Transverse colon (tissue), 4 donors: ENCODE results near the gene PHOX2A. TPM values are rescaled to one million over a fixed set of nuclear protein-coding genes. Genes with fewer than 3 reads are reported as not detected.

Experiments
- DNase-seq: peaks from one replicate; pipeline ENCODE4 v3.0.0-alpha.2; 2019
- H3K27ac ChIP-seq, 4 donors: fragments of 200-600 bp; sonication (generic); 2 replicates each; pipeline ENCODE4 v1.5.1; 2016 to 2018; ENCODE audit warnings: inconsistent platforms in 4 of 4
- H3K27me3 ChIP-seq: fragments of 200-600 bp; sonication (generic); 2 replicates; pipeline ENCODE4 v1.5.1; 2017; ENCODE audit warnings: inconsistent platforms
- H3K36me3 ChIP-seq, 4 donors: fragments of 200-600 bp; sonication (generic); 2 replicates each; pipeline ENCODE4 v1.5.1; 2017 to 2019; ENCODE audit warnings: inconsistent platforms in 4 of 4
- H3K4me1 ChIP-seq, 4 donors: fragments of 200-600 bp; sonication (generic); 2 replicates each; pipeline ENCODE4 v1.5.1; 2017 to 2020; ENCODE audit warnings: inconsistent platforms in 4 of 4
- H3K4me3 ChIP-seq, 4 donors: fragments of 200-600 bp; sonication (generic); 1 replicate in 1 of 4; 2 replicates in 3 of 4; pipeline versions ENCODE4 v1.5.1 to v1.6.1; 2017 to 2019; ENCODE audit warnings: inconsistent platforms in 4 of 4
- H3K9me3 ChIP-seq, 2 donors: fragments of 200-600 bp; sonication (generic); 2 replicates each; pipeline ENCODE4 v1.5.1; 2017 to 2019; ENCODE audit warnings: inconsistent platforms in 2 of 2
- EP300 ChIP-seq: sonication (generic); formaldehyde crosslinking; IDR thresholded peaks from one replicate; pipeline ENCODE4 v1.6.1; 2017; ENCODE audit warnings: antibody characterized with exemption, low read depth
- POLR2A ChIP-seq: fragments of 450-650 bp; IDR thresholded peaks from one replicate; pipeline ENCODE4 v1.6.1; 2016; ENCODE audit warnings: antibody characterized with exemption, mild to moderate bottlenecking, moderate library complexity
- POLR2AphosphoS5 ChIP-seq, 3 donors: sonication (generic); formaldehyde crosslinking; IDR thresholded peaks; one replicate each; pipeline ENCODE4 v1.6.1; 2016; ENCODE audit warnings: antibody characterized with exemption in 3 of 3
- WGBS, 2 donors: methylation state at CpG; one replicate each; pipeline ENCODE4 v1.1.5; 2018; ENCODE audit warnings: low coverage in 1 of 2; 5-methylcytosine and 5-hydroxymethylcytosine counted together
- in situ Hi-C, 4 donors: fragments of 200-750 bp; cut with MboI; loops; one replicate each; pipeline versions ENCODE4 v1.15.0 to v1.15.1; 2017; ENCODE audit warnings: low sequenced_read_pairs in 3 of 4, low pct_ligation_motif_present in 1 of 4, low pct_unique_long_range_greater_than_20kb in 1 of 4
- intact Hi-C: fragments of 100-400 bp; cut with DNase I; formaldehyde crosslinking; loops from one replicate; pipeline ENCODE4 v1.15.1; 2023; ENCODE audit warnings: low total_unique reads
- total RNA-seq, 4 donors: library from RNA; depleted of rRNA; stranded (reverse); fragments of >200 nt; gene quantifications; one replicate each; pipeline ENCODE4 v1.1.0, GENCODE V29; 2016
- TF ChIP-seq, protein P1 (sequence below), 5 experiments: fragments of 200-600 bp in 3 of 5; fragments of 450-650 bp in 2 of 5; sonication (generic) in 3 of 5; IDR thresholded peaks; 1 replicate in 2 of 5; 2 replicates in 3 of 5; pipeline ENCODE4 v1.5.1; 2016 to 2017; ENCODE audit warnings: antibody characterized with exemption in 5 of 5, inconsistent platforms in 3 of 5, mild to moderate bottlenecking in 2 of 5, moderate library complexity in 1 of 5

The PHOX2A gene
- total RNA-seq, 4 donors from 2014 or later, result 0.41 to 2.6 (median 0.70) TPM

DNA sequence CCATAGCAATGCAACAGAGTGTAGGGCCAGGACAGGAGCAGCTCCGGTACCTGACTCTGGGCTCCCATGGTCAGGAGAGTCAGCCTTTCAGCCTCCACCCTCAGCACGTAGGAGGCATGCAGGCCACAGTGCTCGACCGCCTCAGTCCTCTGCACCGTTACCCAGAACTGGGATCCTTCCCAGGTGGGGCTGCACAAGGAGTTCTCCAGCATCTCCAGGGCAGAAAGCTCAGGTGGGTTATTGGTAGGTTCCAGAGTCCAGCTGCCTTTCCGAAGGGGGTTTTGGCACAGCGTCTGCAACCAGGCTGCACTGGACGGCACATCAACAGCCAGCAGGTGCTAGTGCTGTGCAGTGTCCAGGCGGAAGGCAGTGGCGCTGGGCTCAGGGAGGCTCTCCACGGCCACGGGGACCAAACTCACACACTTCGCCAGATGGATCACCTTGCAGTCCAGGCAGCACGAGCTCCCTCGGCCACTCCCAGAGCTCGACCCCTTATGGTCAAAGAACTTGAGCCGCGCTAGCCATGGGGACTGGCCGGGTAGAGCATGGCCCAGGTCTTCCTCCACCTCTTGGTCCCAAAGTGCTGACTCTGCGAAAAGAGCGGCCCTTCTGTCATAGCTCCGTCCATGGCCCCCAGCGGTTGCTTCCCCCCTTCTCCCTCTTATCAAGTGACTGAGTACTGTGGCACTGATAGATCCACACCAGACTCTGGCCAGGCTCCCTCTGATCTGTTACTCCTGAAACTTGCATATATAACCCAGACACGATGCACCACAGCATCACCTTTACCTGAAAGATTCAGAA is 6.9 kb upstream of the PHOX2A start:
- in situ Hi-C loops, result no loop called here
- TF ChIP-seq, protein P1, sequence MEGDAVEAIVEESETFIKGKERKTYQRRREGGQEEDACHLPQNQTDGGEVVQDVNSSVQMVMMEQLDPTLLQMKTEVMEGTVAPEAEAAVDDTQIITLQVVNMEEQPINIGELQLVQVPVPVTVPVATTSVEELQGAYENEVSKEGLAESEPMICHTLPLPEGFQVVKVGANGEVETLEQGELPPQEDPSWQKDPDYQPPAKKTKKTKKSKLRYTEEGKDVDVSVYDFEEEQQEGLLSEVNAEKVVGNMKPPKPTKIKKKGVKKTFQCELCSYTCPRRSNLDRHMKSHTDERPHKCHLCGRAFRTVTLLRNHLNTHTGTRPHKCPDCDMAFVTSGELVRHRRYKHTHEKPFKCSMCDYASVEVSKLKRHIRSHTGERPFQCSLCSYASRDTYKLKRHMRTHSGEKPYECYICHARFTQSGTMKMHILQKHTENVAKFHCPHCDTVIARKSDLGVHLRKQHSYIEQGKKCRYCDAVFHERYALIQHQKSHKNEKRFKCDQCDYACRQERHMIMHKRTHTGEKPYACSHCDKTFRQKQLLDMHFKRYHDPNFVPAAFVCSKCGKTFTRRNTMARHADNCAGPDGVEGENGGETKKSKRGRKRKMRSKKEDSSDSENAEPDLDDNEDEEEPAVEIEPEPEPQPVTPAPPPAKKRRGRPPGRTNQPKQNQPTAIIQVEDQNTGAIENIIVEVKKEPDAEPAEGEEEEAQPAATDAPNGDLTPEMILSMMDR (IDR thresholded peaks at IDR 0.05), result no peak
- no peaks in the 10 kb centered on the region for H3K9me3 ChIP-seq
- peaks cover 40% of the 10 kb centered on the region for H3K27me3 ChIP-seq
- intact Hi-C loops, result no loop called here
- no peak for DNase-seq
- 84% methylated on average over 19 of the region's 24 CpGs; no CpG with 5 or more reads in 1 of the 2 donors for WGBS, 2 donors
- H3K4me1 ChIP-seq, result no peaks in the 10 kb centered on the region
- H3K36me3 ChIP-seq, result no peaks in the 10 kb centered on the region
- no peak overlapping the region for H3K27ac ChIP-seq
- H3K4me3 ChIP-seq, result no peak overlapping the region

DNA sequence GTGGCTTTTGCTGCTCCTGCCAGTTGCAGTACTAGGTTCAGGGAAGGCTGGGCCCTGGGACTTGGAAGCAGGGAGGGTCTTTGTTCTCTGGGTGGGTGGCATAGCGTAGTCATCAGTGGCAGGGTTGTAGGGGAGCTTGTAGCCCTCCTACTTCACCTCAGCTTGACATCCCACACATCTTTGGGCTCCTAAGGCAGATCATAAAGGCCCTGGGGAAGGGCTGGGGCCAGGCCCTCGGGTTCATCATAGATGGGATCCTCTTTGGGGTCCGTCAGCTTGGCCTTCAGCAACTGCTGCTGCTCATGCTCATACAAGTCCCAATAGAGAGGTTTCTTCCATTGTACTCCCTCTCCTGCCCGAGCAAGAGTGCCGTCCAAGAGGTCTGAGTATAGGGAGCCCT is 6.0 kb upstream of the PHOX2A start:
- H3K27me3 ChIP-seq, result peaks cover 49% of the 10 kb centered on the region
- in situ Hi-C loops, result no loop called here
- TF ChIP-seq, protein P1 (IDR thresholded peaks at IDR 0.05), result no peak
- TF ChIP-seq POLR2A (no peak), POLR2AphosphoS5 (IDR thresholded peaks at IDR 0.05) (no peak), EP300 (no peak)
- WGBS, 2 donors, result 81% methylated on average over 5 of the region's 5 CpGs; no CpG with 5 or more reads in 1 of the 2 donors
- no peaks in the 10 kb centered on the region for H3K4me1 ChIP-seq
- H3K4me3 ChIP-seq, result no peak overlapping the region
- intact Hi-C loops, result no loop called here
- no peaks in the 10 kb centered on the region for H3K36me3 ChIP-seq
- DNase-seq, result no peak
- no peak overlapping the region for H3K27ac ChIP-seq
- H3K9me3 ChIP-seq, result no peaks in the 10 kb centered on the region

DNA sequence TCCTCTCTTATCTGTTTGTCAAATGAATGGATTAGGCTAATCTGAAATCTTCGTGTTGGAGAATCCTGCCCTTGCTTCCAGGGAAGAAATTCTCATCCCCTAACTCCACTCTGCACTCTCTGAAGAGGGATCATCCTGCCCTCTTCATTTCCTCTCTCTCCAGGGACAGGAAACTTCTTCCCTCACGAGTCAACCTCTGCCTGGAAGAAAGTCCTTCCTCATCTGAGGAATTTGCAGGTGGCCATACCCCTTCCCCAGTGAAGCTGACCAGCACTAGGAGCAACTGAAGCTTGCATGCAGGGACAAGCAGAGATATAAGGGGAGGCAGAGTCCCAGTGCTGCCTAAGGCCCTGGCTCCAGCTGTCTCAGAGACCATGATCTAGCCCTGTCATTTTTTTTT is 3.6 kb upstream of the PHOX2A start:
- TF ChIP-seq EP300 (no peak), POLR2A (no peak), POLR2AphosphoS5 (IDR thresholded peaks at IDR 0.05) (no peak)
- TF ChIP-seq, protein P1 (IDR thresholded peaks at IDR 0.05), result no peak
- no peaks in the 10 kb centered on the region for H3K9me3 ChIP-seq
- no peak for DNase-seq
- peaks cover 68% of the 10 kb centered on the region for H3K27me3 ChIP-seq
- H3K4me1 ChIP-seq, result peaks cover 0 to 13% (median 6%) of the 10 kb centered on the region in 4 donors
- no peaks in the 10 kb centered on the region for H3K36me3 ChIP-seq
- in situ Hi-C loops (no loop called here), intact Hi-C loops (no loop called here)
- H3K27ac ChIP-seq, result no peak overlapping the region
- no peak overlapping the region for H3K4me3 ChIP-seq
- 46 to 67% methylated on average over 1 to 2 of the region's 2 CpGs for WGBS, 2 donors

DNA sequence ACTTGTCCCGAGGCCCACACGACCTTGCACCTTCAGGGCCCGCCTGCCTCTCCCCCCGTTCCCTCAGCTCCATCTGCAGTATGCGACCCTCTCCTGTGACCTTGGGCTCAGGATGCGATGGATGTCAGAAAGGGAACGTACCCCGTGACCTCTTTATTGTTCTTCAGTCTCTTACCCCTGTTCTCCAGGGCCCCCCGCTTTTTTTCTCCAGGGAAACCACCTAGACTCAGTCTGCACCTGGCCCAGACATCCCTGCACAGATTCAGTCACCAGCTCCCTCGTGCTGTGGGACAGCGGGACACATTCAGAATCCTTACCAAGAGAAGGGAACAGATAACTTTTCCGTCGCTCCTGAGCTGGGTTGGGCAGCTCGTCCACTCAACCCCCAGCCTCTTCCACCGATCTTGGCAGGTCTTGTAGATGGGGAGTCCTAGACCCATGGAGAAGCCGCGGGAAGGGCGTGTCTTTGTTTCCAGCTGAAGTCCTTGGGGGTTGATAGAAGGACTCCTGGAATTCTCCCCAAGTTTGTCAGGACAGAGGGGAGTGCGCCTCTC is 1.4 kb upstream of the PHOX2A start:
- Histone ChIP-seq H3K36me3 (no peaks in the 10 kb centered on the region), H3K4me1 (peaks cover 0 to 21% (median 13%) of the 10 kb centered on the region in 4 donors), H3K4me3 (no peak overlapping the region), H3K27ac (no peak overlapping the region), H3K27me3 (peaks cover 84% of the 10 kb centered on the region), H3K9me3 (no peaks in the 10 kb centered on the region)
- TF ChIP-seq, protein P1 (IDR thresholded peaks at IDR 0.05), result no peak
- no peak for TF ChIP-seq EP300
- TF ChIP-seq POLR2AphosphoS5 (IDR thresholded peaks at IDR 0.05), result no peak
- no peak for TF ChIP-seq POLR2A
- in situ Hi-C loops, result no loop called here
- no peak for DNase-seq
- intact Hi-C loops, result no loop called here
- WGBS, 2 donors, result 16% methylated on average over 19 of the region's 19 CpGs; no CpG with 5 or more reads in 1 of the 2 donors
